Measurements from ENCODE around the gene ETV3. TPM values are rescaled to one million over a fixed set of nuclear protein-coding genes. Genes with fewer than 3 reads are reported as not detected.

Gene ETV3
- total RNA-seq, 2 donors from 2014 or later, result 9.0 to 12.0 TPM

GRCh38 chr1:157145076-157145475 is 6.9 kb upstream of the ETV3 start:
- H3K27me3 ChIP-seq, result no peaks in the 10 kb centered on the region
- no peak overlapping the region for H3K27ac ChIP-seq
- DNase-seq (ENCODE audit: low spot score), result no peak
- no peaks in the 10 kb centered on the region for H3K36me3 ChIP-seq
- no peaks in the 10 kb centered on the region for H3K9me3 ChIP-seq
- no peak overlapping the region for H3K4me3 ChIP-seq
- TF ChIP-seq CTCF (IDR thresholded peaks at IDR 0.05), result no peak
- no peaks in the 10 kb centered on the region for H3K4me1 ChIP-seq

GRCh38 chr1:157144509-157144908 is 6.3 kb upstream of the ETV3 start:
- Histone ChIP-seq H3K36me3 (no peaks in the 10 kb centered on the region), H3K27me3 (no peaks in the 10 kb centered on the region), H3K27ac (no peak overlapping the region), H3K4me1 (no peaks in the 10 kb centered on the region), H3K4me3 (no peak overlapping the region), H3K9me3 (no peaks in the 10 kb centered on the region)
- no peak for DNase-seq (ENCODE audit: low spot score)
- TF ChIP-seq CTCF (IDR thresholded peaks at IDR 0.05), result no peak

DNA sequence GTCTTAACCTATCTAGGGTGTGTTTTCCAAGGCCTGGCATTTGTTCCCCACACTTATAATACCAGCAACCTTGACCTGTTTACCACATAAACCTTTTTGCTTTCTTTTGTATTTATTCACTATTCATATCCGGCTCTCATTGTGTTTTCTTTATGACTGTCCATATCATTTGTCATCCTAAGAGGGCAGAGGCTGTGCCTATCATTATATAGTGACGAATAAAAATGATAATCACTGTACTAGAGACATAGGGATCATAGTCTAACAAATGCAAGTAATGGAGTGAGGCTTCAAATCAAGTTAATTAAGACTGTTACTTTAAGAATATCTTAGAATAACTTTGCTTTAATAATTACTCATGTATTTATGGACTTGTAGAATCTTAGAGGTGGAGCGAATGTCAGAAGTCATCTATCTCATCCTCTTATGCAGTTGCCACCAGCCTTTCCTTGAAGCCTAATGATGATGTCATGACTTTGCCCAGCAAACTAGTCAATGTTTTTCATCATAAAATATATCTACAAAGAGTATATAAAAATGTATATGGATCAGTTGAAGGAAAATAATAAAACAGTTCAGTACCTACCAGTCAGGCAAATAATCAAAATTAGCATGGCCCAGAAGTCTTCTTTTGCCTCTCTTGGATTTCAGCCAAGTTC is 4.7 kb upstream of the ETV3 start:
- no peaks in the 10 kb centered on the region for H3K27me3 ChIP-seq
- DNase-seq (ENCODE audit: low spot score), result no peak
- no peak for TF ChIP-seq CTCF (IDR thresholded peaks at IDR 0.05)

GRCh38 chr1:157142201-157142600 is 4.0 kb upstream of the ETV3 start:
- Histone ChIP-seq H3K4me1 (peaks cover 0 to 10% of the 10 kb centered on the region in 2 donors), H3K9me3 (no peaks in the 10 kb centered on the region), H3K27me3 (no peaks in the 10 kb centered on the region), H3K27ac (no peak overlapping the region), H3K4me3 (no peak overlapping the region), H3K36me3 (no peaks in the 10 kb centered on the region)
- TF ChIP-seq CTCF (IDR thresholded peaks at IDR 0.05), result no peak
- no peak for DNase-seq (ENCODE audit: low spot score)

More for the DNA sequence above, 4.7 kb upstream of the ETV3 start:
- H3K27ac ChIP-seq, result no peak overlapping the region
- H3K9me3 ChIP-seq, result no peaks in the 10 kb centered on the region
- H3K4me3 ChIP-seq, result no peak overlapping the region
- peaks cover 0 to 7% of the 10 kb centered on the region in 2 donors for H3K4me1 ChIP-seq
- no peaks in the 10 kb centered on the region for H3K36me3 ChIP-seq

DNA sequence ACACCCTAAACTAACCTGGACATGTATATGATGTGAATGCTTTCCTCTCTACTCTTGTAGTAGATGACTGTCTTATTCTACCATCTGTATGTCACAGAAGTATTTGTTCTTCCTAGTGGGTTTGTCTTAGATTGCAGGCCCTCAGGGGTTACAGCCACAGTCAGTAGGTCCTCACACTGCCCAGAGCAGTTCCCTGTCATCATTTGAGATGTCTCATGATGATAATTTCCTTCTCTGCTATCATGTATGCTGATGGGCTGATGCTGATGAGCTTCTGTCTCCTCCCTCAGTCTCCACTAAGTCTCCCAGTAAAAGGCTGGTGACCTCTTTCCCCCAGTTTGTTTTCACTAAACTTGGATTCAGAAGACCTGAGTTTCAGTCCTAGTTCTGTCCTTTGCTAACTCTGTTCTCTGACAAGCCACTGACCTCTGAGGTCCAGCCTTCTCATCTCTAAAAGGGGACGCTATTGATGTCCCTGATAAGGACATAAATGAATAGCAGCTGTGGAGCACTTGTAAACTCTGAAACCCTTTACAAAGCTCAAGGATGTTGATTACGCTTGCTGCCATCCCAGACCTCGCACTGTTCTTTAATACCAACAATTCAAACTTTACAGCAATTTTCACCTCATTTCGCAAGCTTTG is 3.1 kb upstream of the ETV3 start:
- H3K4me1 ChIP-seq, result peaks cover 0 to 18% of the 10 kb centered on the region in 2 donors
- no peaks in the 10 kb centered on the region for H3K27me3 ChIP-seq
- DNase-seq (ENCODE audit: low spot score), result no peak
- H3K36me3 ChIP-seq, result no peaks in the 10 kb centered on the region
- H3K4me3 ChIP-seq, result no peak overlapping the region
- TF ChIP-seq CTCF (IDR thresholded peaks at IDR 0.05), result no peak
- H3K9me3 ChIP-seq, result no peaks in the 10 kb centered on the region
- no peak overlapping the region for H3K27ac ChIP-seq

Data from right atrium auricular region (tissue), 2 donors.